Smooth muscle cell (in vitro differentiated cells): Measurements from ENCODE around the gene CILP. TPM values are rescaled to one million over a fixed set of nuclear protein-coding genes. Genes with fewer than 3 reads are reported as not detected.

ENCODE experiments used
- DNase-seq: peaks from one replicate; lab custom pipeline; 2025; ENCODE audit not compliant: unreplicated experiment; lab: John Stamatoyannopoulos, UW
- H2AFZ ChIP-seq: fragments of 200-600 bp; sonication (generic); 2 replicates; pipeline ENCODE4 v1.6.0; 2016; ENCODE audit warnings: antibody characterized with exemption, low read depth, mild to moderate bottlenecking
- H3F3A ChIP-seq: fragments of 200-600 bp; sonication (generic); 2 replicates; pipeline ENCODE4 v1.6.0; 2017; ENCODE audit warnings: antibody characterized with exemption, low read depth
- H3K27ac ChIP-seq: fragments of 200-600 bp; sonication (generic); 2 replicates; pipeline ENCODE4 v1.5.1; 2016; ENCODE audit warnings: low read depth, mild to moderate bottlenecking
- H3K27me3 ChIP-seq: fragments of 200-600 bp; sonication (generic); 2 replicates; pipeline ENCODE4 v1.6.1; 2016; ENCODE audit warnings: low read depth, mild to moderate bottlenecking
- H3K36me3 ChIP-seq: fragments of 200-600 bp; sonication (generic); 2 replicates; pipeline ENCODE4 v1.5.1; 2016; ENCODE audit warnings: low read depth
- H3K4me1 ChIP-seq: fragments of 200-600 bp; sonication (generic); 2 replicates; pipeline ENCODE4 v1.5.1; 2016; ENCODE audit warnings: low read depth
- H3K4me2 ChIP-seq: fragments of 200-600 bp; sonication (generic); 2 replicates; pipeline ENCODE4 v1.6.0; 2016; ENCODE audit warnings: mild to moderate bottlenecking
- H3K4me3 ChIP-seq: fragments of 200-600 bp; sonication (generic); 2 replicates; pipeline ENCODE4 v1.5.1; 2016; ENCODE audit warnings: mild to moderate bottlenecking
- H3K79me2 ChIP-seq: fragments of 200-600 bp; sonication (generic); 2 replicates; pipeline ENCODE4 v1.6.0; 2016; ENCODE audit warnings: low read depth, mild to moderate bottlenecking
- H3K9ac ChIP-seq: fragments of 200-600 bp; sonication (generic); 2 replicates; pipeline ENCODE4 v1.6.0; 2016; ENCODE audit warnings: low read depth
- H3K9me3 ChIP-seq: fragments of 200-600 bp; sonication (generic); replicated peaks from 2 replicates; pipeline ENCODE4 v1.5.1; 2016; ENCODE audit warnings: low read depth
- H4K20me1 ChIP-seq: fragments of 200-600 bp; sonication (generic); 2 replicates; pipeline ENCODE4 v1.6.0; 2016; ENCODE audit warnings: low read depth
- WGBS: methylation state at CpG from one replicate; pipeline ENCODE4 v1.1.7; 2016; ENCODE audit warnings: low lambda C conversion rate; 5-methylcytosine and 5-hydroxymethylcytosine counted together
- polyA plus RNA-seq: library from polyadenylated mRNA; unstranded; fragments of >200 nt; fragmentation: Nextera tagmentation; extraction: Ambion mirVana; gene quantifications from 2 replicates; pipeline ENCODE4 v1.2.1, GENCODE V29; 2016
- total RNA-seq: library from RNA; depleted of rRNA; stranded (reverse); fragments of >200 nt; gene quantifications from 2 replicates; pipeline ENCODE4 v1.2.3, GENCODE V29; 2014
- TF ChIP-seq, protein P1 (sequence below): fragments of 200-600 bp; sonication (generic); IDR thresholded peaks from 2 replicates; pipeline ENCODE4 v1.5.1; 2017; ENCODE audit warnings: borderline replicate concordance, mild to moderate bottlenecking, antibody characterized with exemption; ENCODE audit not compliant: insufficient read depth, poor library complexity, severe bottlenecking

Gene CILP
- total and polyA plus RNA-seq, 2 experiments from 2014 or later: 84.4 to 125 TPM

GRCh38 chr15:65254356-65254755, 43.1 kb upstream of the CILP start:
- H2AFZ ChIP-seq: no peak overlapping the region
- H3K9ac ChIP-seq: no peak overlapping the region
- H3K79me2 ChIP-seq: no peaks in the 10 kb centered on the region
- no peaks in the 10 kb centered on the region for H3K27me3 ChIP-seq
- H3K36me3 ChIP-seq: no peaks in the 10 kb centered on the region
- no peaks in the 10 kb centered on the region for H3K9me3 ChIP-seq
- peaks cover 5% of the 10 kb centered on the region for H3K4me1 ChIP-seq
- DNase-seq: no peak
- WGBS: 64% methylated on average over 4 of the region's 4 CpGs
- H4K20me1 ChIP-seq: no peaks in the 10 kb centered on the region
- H3K27ac ChIP-seq: no peak overlapping the region
- no peak overlapping the region for H3K4me2 ChIP-seq
- peaks cover 18% of the 10 kb centered on the region for H3F3A ChIP-seq
- TF ChIP-seq, protein P1, sequence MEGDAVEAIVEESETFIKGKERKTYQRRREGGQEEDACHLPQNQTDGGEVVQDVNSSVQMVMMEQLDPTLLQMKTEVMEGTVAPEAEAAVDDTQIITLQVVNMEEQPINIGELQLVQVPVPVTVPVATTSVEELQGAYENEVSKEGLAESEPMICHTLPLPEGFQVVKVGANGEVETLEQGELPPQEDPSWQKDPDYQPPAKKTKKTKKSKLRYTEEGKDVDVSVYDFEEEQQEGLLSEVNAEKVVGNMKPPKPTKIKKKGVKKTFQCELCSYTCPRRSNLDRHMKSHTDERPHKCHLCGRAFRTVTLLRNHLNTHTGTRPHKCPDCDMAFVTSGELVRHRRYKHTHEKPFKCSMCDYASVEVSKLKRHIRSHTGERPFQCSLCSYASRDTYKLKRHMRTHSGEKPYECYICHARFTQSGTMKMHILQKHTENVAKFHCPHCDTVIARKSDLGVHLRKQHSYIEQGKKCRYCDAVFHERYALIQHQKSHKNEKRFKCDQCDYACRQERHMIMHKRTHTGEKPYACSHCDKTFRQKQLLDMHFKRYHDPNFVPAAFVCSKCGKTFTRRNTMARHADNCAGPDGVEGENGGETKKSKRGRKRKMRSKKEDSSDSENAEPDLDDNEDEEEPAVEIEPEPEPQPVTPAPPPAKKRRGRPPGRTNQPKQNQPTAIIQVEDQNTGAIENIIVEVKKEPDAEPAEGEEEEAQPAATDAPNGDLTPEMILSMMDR: no peak
- no peak overlapping the region for H3K4me3 ChIP-seq

- whole genome bisulfite sequencing: 73% methylated on average over 2 of the region's 2 CpGs
- TF ChIP-seq, protein P1: no peak
- H3K36me3 ChIP-seq: no peaks in the 10 kb centered on the region
- H3K9ac ChIP-seq: peak overlapping the region; percentile 46
- H3K27ac ChIP-seq: peak overlapping the region; percentile 95
- DNase-seq: no peak
- no peaks in the 10 kb centered on the region for H3K27me3 ChIP-seq
- H3F3A ChIP-seq: peaks cover 21% of the 10 kb centered on the region
- H4K20me1 ChIP-seq: no peaks in the 10 kb centered on the region
- no peak overlapping the region for H3K4me3 ChIP-seq
- H3K9me3 ChIP-seq: no peaks in the 10 kb centered on the region
- peaks cover 12% of the 10 kb centered on the region for H3K4me1 ChIP-seq
- no peak overlapping the region for H2AFZ ChIP-seq
- H3K79me2 ChIP-seq: no peaks in the 10 kb centered on the region
- H3K4me2 ChIP-seq: peak overlapping the region; percentile 30
Measured at GRCh38 chr15:65249641-65250040, 38.4 kb upstream of the CILP start.

- peak overlapping the region; percentile 95 for H3K27ac ChIP-seq
- peaks cover 21% of the 10 kb centered on the region for H3F3A ChIP-seq
- H3K79me2 ChIP-seq: no peaks in the 10 kb centered on the region
- peak overlapping the region; percentile 46 for H3K9ac ChIP-seq
- no peaks in the 10 kb centered on the region for H3K9me3 ChIP-seq
- 30% methylated on average over 9 of the region's 9 CpGs for WGBS
- peak overlapping the region; percentile 30 for H3K4me2 ChIP-seq
- no peak overlapping the region for H2AFZ ChIP-seq
- no peak for DNase-seq
- H3K27me3 ChIP-seq: no peaks in the 10 kb centered on the region
- H3K4me1 ChIP-seq: peaks cover 12% of the 10 kb centered on the region
- TF ChIP-seq, protein P1: no peak
- no peaks in the 10 kb centered on the region for H3K36me3 ChIP-seq
- no peaks in the 10 kb centered on the region for H4K20me1 ChIP-seq
- no peak overlapping the region for H3K4me3 ChIP-seq
Measured at GRCh38 chr15:65248511-65249255, 37.4 kb upstream of the CILP start.

DNA sequence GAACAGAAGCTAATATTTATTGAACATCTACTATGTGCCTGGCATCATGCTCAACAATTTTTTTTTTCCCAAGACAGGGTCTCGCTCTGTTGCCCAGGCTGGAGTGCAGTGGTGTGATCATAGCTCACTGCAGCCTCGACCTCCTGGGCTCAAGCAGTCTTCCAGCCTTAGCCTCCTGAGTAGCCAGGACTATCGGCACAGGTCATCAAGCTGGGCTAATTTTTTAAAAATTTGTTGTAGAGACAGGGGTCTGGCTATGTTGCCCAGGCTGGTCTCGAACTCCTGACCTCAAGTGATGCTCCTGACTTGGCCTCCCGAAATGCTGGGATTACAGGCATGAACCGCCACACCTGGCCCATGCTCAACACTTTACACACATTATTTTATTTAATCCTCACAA, 35.7 kb upstream of the CILP start:
- Histone ChIP-seq H3K27ac (peak overlapping the region; percentile 95), H3K4me1 (peaks cover 12% of the 10 kb centered on the region), H4K20me1 (no peaks in the 10 kb centered on the region), H3K4me3 (no peak overlapping the region), H3K27me3 (no peaks in the 10 kb centered on the region), H3K36me3 (no peaks in the 10 kb centered on the region), H2AFZ (no peak overlapping the region), H3K79me2 (no peaks in the 10 kb centered on the region), H3K4me2 (no peak overlapping the region), H3K9me3 (no peaks in the 10 kb centered on the region), H3K9ac (no peak overlapping the region), H3F3A (peaks cover 16% of the 10 kb centered on the region)
- DNase-seq: no peak
- 96% methylated on average over 6 of the region's 6 CpGs for WGBS
- TF ChIP-seq, protein P1: no peak
